GM11168 (cell line): ENCODE measurements around the gene LY86.

Experiments
- in situ Hi-C: fragments of 300-500 bp; cut with MboI; formaldehyde crosslinking; loops from one replicate; pipeline ENCODE4 v1.12.0; 2022; ENCODE audit warnings: low sequenced_read_pairs; ENCODE audit not compliant: unreplicated experiment

LY86 gene

DNA sequence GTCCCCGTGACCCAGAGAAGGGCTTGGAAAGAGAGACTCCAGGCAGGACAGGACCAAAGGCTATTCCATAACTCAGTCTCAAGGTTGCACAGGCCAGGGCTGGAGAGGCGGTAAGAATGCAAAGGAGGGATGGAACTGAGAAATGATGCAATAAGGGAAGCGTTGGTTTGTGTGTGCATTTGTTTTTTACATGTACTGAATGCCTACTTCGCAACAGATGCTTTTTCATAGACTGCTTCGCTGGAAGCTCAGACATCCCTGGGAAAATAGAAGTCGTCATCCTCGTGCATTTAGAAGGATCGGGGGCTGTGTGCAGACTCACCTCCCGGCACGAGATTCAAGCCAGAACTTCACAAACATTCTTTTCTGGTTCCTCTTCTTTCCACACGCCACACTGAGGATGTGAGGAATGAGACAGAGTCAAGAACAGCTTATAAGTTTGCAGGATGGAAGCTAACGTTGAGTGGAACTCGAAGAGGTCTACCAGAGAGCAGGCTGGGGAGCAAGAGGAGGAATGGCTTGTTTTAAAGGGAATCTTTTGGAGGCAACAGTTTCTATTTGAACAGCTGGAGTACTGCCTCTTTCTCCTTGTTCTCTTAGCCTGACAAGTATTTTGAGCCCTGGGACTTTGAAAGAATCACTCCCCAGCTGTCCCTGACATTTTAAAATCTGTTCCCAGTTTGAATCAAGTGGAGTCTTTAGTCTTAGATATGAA, 19.3 kb upstream of the LY86 start:
- in situ Hi-C loops, result no loop called here

DNA sequence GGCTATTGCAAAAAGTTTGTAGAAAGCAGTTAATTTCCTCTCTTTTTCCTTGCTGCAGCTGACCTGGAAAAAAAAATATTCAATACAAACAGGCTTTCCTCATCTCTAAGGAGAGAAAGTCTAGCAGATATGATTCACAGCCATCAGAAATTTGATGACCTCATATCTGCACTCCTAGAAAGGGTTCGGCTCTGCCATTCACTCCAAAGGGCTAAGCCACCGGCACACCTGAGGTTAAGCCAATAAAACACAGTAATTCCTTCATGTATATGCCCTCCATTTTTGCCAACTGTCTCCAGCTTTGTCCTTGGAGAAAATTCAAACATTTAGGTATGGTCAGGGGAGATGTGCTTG, 18.7 kb upstream of the LY86 start:
- in situ Hi-C loops, result no loop called here

DNA sequence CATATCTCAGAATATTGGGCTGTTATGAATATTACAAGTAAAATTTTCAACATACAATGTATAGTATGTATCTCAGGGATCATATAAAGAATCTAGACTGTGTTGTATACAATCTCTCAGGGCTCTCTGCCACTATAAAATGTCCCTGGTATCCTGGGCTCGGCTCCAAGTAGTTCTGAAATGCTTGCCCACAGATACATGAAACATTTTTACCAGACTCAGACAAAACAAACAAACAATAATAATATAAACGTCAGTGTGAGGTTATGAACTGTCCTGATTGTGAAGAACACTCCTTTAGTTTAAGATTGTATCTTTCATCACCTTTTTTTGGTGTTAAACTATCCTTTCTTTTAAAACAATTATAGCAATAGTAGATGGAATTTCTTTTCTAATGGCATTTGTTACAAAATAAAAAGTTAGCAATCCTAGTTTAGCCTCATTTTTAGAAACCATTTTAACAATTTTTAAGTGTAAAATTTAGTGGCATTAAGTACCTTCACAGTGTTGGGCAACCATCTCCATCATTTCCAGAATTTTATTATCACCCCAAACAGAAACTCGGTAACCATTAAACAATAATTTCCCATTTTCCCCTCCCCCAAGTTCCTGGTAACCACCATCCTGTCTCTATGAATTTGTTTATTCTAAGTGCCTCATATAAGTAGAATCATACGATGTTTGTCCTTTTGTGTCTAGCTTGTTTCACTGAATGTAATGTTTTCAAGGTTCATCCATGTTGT, 17.4 kb upstream of the LY86 start:
- in situ Hi-C loops, result no loop called here

DNA sequence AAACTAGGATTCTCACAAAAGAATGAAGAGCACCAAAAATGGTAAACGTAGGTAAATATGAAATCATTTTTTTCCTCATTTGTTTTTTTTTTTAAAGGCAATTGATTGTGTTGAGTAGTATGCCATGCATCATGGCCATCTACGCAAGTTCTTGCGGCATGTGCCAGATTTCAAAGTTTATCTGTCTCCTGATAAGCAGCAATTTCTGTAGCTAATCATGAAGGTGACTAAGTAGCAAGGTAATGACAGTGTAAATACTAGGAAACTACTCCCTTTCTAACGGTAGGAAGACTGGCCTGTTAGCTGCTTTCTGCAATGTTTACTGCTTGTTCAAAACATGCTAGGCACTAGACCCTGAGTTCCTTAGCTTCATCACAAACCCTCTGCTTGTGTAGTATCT, 13.4 kb upstream of the LY86 start:
- in situ Hi-C loops, result no loop called here

DNA sequence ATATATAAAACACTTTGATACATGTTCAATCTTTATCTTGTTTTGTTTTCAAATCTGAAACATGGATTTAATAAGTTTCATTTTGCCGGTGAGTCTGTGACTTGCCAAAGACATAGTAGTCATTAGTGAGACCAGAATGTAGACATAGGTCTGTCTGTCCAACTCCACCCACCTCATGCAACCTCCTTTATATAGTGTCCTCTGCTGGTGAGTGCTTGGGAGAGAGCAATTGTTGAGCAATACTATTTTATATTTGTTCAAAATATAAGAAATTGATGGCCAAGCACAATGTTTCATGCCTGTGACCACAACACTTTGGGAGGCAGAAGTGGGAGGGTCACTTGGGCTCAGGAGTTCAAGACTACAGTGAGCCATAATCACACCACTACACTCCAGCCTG, 10.8 kb upstream of the LY86 start:
- in situ Hi-C loops, result no loop called here

DNA sequence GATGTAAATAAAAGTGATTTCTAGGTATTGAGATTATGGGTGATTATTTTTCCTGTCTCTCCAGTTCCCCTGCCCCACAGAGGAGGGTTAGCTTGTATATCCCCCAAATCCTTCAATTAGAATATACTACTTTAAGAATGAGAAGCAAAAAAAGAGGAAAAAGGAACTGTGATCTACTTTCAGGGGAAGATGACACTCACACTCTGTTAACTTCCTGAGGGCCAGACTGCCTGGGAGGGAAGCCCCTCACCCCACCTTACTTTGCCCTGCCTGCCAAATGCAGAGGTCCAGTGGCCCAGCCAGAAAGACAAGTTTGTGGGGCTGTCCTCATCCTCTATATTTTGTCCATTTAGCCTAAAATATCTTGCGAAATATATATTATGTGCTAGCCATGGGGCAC, 9.2 kb upstream of the LY86 start:
- in situ Hi-C loops, result no loop called here

DNA sequence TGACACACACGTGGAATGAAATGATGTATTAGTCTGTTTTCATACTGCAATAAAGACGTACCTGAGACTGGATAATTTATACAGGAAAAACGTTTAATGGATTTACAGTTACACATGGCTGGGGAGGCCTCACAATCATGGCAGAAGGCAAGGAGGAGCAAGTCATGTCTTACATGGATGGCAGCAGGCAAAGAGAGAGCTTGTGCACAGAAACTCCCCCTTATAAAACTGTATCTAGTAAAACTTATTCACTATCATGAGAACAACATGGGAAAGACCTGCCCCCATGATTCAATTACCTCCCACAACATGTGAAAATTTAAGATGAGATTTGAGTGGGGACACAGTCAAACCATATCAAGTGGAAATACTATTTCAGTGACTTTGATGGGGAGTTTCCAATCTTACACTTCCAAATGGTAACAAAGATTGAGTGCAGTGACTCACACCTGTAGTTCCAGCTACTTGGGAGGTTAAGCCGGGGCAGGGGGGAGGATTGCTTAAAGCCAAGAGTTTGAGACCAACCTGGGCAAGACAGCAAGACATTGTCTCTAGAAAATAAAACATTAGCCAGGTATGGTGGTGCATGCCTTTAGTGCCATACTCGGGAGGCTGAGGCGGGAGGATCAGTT, 8.2 kb upstream of the LY86 start:
- in situ Hi-C loops, result no loop called here

DNA sequence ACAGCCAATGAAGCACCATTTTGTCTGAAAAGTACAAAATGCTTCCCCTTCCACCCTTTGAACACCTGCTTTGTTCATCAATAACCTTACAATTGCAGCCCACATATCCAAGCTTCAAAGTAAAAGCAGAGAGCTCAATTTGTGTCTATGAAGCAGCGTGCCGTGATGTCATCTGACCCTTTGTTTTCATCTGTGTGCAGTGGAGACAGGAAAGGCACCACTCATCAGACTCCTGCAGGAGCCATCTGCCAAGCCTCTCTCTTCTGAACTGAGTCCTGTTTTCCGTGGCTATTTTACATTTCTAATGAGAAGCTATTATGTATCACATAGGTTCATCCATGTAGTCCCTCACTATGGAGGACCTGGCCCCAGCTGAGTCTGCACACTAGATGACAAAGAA, 7.5 kb upstream of the LY86 start:
- in situ Hi-C loops, result no loop called here

DNA sequence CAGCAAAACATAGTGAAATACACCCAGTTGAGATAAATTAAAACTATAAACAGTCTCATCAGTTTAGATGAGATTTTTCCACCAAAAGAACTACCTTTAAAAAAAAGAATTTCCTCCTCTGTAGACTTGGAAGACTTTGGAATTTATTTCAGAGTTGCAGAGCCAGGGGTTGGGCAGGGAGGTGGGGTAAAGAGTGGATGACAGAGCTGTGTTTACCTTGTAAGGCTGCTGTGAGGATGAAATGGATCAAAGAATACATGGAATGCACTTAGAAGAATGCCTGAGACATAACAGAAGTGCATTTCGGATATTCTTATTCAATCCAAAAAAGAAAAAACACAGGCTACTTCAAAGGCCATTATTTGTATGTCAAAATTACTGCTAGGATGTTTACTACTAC, 6.4 kb upstream of the LY86 start:
- in situ Hi-C loops, result no loop called here

DNA sequence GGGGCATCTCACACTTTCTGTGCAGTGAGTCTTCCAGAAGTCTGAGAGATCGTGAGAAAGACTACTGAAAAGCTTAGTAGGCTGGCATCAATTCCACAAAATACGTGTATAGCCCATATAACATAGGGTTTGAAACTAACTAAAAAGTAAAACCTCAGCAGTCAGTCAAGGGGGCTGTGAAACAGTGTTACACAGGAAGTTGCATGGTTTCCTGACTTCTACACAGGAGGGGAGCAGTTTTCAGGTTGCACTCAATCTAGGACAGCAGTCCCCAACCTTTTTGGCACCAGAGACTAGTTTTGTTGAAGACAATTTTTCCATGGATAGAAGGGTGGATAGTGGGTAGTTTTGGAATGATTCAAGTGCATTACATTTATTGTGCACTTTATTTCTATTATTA, 4.7 kb upstream of the LY86 start:
- in situ Hi-C loops, result no loop called here

DNA sequence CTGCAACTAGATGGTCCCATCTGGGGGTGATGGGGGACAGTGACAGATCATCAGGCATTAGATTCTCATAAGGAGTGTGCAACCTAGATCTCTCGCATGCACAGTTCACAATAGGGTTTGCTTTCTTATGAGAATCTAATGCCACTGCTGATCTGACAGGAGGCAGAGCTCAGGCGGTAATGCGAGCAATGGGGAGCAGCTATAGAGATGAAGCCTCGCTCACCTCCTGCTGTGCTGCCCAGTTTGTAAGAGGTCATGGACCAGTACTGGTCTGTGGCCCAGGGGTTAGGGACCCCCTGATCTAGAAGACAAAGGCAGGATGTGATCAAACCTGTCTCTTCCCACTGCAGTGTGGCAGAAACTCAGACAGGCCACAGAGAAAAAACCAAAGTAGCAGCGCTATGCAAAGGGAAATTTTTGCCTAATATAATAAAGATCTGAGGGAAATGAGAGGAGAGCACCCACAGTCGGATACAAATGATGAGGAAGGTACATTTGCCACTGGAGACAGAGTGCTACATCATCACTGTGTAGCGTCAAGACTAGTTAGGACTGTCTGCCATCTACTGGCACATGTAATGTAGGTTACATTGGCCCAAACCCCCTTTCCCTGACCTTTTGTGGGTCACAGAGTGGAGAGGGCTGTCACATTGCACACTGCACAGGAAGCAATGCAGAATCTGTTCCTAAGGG, 4.1 kb upstream of the LY86 start:
- in situ Hi-C loops, result no loop called here

DNA sequence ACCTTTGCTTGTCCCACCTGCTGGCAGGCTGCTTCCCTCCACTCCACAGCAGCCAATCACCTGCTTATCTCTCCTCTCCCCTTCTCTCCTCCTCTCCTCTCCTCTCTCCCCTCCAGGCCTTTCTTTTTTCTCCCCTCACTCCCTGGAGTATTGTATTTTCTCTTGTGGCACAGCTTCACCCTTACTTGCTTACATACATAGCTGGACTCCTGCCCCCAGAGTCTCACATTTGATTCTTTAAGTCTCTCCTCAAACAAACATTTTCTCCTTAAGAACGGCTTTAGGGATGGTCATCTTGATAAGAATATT, 3.6 kb upstream of the LY86 start:
- in situ Hi-C loops, result no loop called here

DNA sequence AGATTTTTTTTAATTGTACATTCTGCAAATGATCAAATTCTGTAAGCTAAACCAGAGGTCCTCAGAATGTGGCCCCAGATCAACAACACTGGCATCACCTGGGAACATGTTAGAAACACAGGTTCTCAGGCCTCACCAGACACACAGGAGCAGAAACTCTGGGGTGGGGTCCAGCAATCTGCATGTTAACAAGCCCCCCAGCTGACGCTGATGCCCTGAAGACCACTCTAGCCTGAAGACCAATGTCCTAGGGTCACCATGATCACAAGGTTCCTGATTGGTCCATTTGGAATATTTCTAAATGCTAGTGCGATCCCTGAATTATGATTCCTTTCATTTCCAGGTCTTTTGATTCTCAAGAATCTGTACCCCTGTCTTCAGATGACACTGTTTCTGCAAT, 2.4 kb upstream of the LY86 start:
- in situ Hi-C loops, result no loop called here

DNA sequence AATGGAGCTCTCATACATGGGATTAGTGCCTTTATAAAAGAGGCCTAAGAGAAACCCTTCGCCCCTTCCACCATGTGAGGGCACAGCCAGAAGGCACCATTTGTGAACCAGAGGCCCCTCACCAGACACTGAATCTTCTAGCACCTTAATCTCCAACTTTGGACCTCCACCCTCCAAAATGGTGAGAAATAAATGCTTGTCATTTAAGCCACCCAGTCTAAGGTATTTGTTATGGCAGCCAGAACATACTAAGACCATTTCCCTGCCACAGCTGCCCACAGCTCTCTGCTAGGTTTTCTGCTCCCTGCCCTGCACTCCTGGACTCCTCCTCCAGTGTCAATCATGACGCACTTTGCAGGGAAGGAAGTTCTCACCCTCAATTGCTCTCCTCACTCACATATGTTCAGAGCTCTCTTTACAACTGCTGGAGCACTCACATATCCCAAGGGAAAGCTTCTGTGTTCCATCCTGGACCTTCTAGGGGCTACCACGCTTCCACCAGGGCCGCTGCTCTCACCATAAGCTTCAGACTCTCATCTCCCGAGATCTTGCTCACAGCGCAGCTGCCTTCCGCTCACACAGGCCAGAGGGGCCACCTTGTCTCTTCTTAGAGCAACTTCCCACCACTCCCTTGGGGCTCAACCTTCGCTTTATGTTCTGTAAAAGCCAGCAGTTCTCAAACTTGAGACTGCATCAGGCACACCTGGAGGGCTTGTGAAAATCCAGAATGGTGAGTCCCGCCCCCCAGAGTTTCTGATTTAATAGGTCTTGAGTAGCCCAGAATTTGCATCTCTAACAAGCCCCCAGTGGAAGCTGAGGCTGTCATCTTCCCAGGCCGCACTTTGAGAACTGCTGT, 1.6 kb upstream of the LY86 start:
- in situ Hi-C loops, result no loop called here

DNA sequence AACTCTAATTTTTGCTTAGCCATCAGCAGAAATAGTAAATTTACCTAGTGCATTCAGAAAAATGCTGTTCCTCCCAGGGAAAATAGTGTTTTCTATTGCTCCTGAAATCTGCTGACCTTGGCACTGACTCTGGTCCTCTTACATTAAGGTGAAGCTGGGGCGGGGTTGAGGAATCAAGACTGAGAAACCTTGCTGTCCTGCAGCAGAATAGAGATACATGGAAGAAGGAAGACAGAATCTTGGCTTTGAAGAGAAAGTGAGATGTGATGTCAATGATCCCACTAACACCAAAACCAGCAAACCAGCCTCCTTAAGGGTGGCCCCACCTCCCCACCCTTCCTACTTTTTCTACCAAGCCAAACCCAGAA, 840 bp upstream of the LY86 start:
- in situ Hi-C loops, result no loop called here

DNA sequence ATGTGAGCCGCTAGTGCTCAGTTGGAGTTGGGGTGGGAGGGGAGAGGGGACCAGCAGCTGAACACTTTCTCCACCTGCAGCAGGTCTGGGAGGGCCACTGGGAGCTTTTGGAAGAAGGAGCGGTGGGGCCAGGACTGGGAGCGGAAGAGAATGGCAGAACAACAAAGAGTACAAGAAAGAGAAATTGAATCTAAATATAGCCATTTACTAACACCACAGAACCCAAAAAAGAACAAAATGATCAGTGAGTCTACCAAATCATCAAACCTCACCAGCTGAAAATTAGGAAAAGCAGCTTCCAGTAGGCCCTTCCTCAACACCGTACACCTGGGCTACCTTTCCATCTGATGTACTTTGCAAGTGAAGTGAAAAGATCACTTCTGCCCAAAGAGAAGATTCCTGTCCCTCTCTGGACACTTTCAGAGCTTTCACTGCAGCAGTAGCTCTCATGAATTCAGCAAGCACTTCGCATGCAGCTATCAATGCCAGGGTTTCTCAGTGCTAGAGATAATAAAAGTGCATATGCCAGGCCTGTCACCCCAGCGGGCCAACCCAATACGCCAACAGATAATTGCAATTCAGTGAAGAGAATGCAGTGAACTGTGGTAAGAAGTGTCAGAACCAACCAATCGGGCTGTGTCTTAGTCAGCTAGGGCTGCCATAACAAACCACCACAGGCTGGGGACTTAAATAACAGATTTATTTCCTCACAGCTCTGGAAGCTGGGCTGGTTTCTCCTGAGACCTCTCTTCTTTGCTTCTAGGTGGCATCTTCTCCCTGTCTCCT, 597 bp downstream of the LY86 start:
- in situ Hi-C loops, result no loop called here

DNA sequence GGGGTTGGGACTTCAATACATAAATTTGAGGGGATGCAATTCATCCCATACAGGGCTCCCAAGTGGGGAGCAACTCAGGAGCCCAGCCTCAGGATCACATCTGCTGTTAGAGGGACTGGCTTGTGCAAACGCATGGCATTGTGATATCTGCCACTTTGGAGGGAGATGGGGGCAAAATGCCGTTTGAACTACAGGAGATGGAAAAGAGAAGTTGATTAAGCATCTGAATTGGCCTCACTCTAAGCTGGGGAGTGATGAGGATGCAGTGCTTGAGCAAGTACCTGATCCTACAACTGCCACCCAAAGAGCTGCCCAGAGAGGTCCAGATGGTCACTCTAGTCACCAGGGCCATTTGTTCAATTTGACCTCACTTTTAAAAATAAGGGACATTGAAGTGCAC, 2.0 kb downstream of the LY86 start:
- in situ Hi-C loops, result no loop called here

DNA sequence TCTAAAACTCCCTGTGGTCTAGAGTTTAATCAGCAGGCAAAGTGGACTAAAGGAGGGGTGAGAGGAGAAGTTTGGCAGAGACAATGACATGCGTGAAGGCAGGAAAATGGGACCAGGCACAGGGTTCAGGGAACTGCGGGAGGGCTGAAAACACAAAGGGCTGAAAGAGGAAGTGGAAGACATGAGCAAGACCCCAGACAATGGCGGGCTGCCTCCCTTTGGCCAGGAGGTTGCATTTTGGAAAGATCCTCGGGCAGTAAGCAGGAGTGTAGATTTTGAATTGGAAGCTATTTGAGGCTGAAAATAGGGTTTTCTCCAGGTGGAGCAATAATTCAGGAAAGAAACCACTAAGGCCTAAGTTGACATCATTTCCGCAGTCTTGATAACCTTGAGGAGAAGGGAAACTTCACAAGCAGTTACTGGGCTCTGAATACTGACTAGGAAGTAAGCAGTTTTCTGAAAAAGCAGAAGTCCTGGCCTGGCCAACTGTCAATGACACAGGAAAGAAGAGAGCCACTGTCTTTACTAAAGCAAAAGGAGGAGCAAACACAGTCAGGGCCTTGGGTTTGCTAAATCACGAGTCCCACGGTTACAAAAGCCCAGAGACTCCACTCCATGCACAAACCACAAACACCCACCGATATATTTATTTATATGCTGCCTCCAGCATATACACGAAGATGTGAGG, 3.4 kb downstream of the LY86 start:
- in situ Hi-C loops, result no loop called here

DNA sequence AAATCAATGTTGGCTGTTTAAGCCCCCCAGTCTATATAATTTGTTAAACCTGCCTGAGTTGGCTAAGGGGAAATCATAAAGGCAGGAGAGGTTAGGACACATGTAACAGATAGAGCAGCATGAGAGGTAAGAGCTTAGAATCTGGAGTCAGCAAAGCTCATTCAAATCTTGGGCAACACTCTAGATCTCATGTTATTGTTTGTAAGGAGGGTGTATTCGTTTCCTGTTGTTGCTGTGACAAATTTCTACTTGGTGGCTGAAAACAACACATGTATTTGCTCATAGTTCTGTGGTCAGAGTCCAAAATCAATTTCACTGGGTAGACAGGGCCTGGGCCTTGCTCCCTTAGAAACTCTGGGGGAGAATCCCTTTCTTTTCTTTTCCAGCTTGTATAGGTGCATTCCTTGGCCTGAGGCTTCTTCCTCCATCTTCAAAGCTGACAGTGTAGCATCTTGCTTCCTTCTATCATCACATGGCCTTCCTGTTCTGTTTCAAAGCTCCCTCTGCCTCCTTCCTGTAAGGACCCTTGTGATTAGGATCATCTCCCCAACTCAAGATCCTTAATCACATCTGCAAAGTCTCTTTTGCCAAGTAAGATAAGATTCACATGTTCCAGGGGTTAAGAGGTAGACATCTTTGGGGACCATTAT, 4.4 kb downstream of the LY86 start:
- in situ Hi-C loops, result no loop called here
